K562 (cell line): ENCODE measurements around the gene ZNRD2.

ENCODE experiments used
- CEBPZ ChIP-seq: fragments of 150-350 bp; IDR thresholded peaks from 2 replicates; pipeline ENCODE4 v1.6.1; 2014; ENCODE audit warnings: low read depth, mild to moderate bottlenecking, low read length, borderline replicate concordance
- CTCF ChIP-seq, 3 experiments: IDR thresholded peaks in 2 of 3; conservative IDR thresholded peaks in 1 of 3; 2 replicates each; pipeline ENCODE4 v1.5.1; 2011 to 2012; ENCODE audit warnings: low read length in 3 of 3, mild to moderate bottlenecking in 3 of 3, control low read depth in 2 of 3, improper control_type of control experiment in 1 of 3, inconsistent platforms in 1 of 3, low read depth in 1 of 3, mixed read lengths in 1 of 3, moderate library complexity in 1 of 3; ENCODE audit not compliant: insufficient read depth in 2 of 3
- HCFC1 ChIP-seq: IDR thresholded peaks from 2 replicates; pipeline ENCODE4 v1.6.1; 2012; ENCODE audit warnings: low read depth, low read length, improper control_type of control experiment
- JUND ChIP-seq, 2 experiments: IDR thresholded peaks; 2 replicates in 1 of 2; 3 replicates in 1 of 2; pipeline ENCODE4 v1.6.1; 2011; ENCODE audit warnings: borderline replicate concordance in 2 of 2, low read depth in 2 of 2, low read length in 2 of 2, improper control_type of control experiment in 1 of 2, missing biosample characterization in 1 of 2, missing genetic modification characterization in 1 of 2, missing genetic modification reagents in 1 of 2
- SLC30A9 ChIP-seq: fragments of 250-450 bp; sonication (Bioruptor Pico); IDR thresholded peaks from 2 replicates; pipeline ENCODE4 v1.8.0; 2022; ENCODE audit warnings: mild to moderate bottlenecking, moderate library complexity
- ZBTB17 ChIP-seq: fragments of 450-650 bp; formaldehyde crosslinking; IDR thresholded peaks from 2 replicates; pipeline ENCODE4 v1.4.0; 2020; ENCODE audit warnings: mild to moderate bottlenecking

GRCh38 chr11:65606876-65607613 lies 36.8 kb downstream of the ZNRD2 start:
- TF ChIP-seq JUND (IDR thresholded peaks at IDR 0.05; ENCODE audit: borderline replicate concordance, low read depth, low read length) (no peak), JUND (tag; IDR thresholded peaks at IDR 0.05; ENCODE audit: borderline replicate concordance, low read depth, low read length) (no peak), ZBTB17 (CRISPR knock-in tag) (no peak), HCFC1 (no peak), CEBPZ (no peak), SLC30A9 (no peak), CTCF (IDR thresholded peaks at IDR 0.05 in 2 of 3, conservative IDR thresholded peaks at IDR 0.05 in 1 of 3; ENCODE audit: insufficient read depth in 2 of 3, low read depth in 1 of 3, low read length in 3 of 3) (no peak)
